Neural cell (in vitro differentiated cells): ENCODE data around the gene PCTP. TPM values are rescaled to one million over a fixed set of nuclear protein-coding genes. Genes with fewer than 3 reads are reported as not detected.

Source experiments
- H2AFZ ChIP-seq: fragments of 200-600, 300-800 bp; sonication (generic), shearing (Covaris generic); 2 replicates; pipeline ENCODE4 v1.6.0; 2014; ENCODE audit warnings: low read depth, mild to moderate bottlenecking, antibody characterized with exemption, low read length, moderate library complexity
- H3F3A ChIP-seq: fragments of 200-600 bp; shearing (Covaris generic); 2 replicates; pipeline ENCODE4 v1.6.1; 2016; ENCODE audit warnings: mild to moderate bottlenecking, moderate library complexity, mixed read lengths, antibody characterized with exemption, low read length; ENCODE audit not compliant: insufficient read depth, poor library complexity, severe bottlenecking
- H3K27ac ChIP-seq: fragments of 200-600, 300-800 bp; sonication (generic), shearing (Covaris generic); 2 replicates; pipeline ENCODE4 v1.5.1; 2014; ENCODE audit warnings: mild to moderate bottlenecking, low read length, moderate library complexity
- H3K27me3 ChIP-seq: fragments of 300-800, 200-600 bp; sonication (generic), shearing (Covaris generic); 2 replicates; pipeline ENCODE4 v1.6.0; 2014; ENCODE audit warnings: mild to moderate bottlenecking, low read depth, low read length, moderate library complexity; ENCODE audit not compliant: insufficient read depth
- H3K36me3 ChIP-seq: fragments of 300-800, 200-600 bp; sonication (generic), shearing (Covaris generic); 2 replicates; pipeline ENCODE4 v1.5.1; 2014; ENCODE audit warnings: mild to moderate bottlenecking, antibody characterized with exemption, low read length, moderate library complexity; ENCODE audit not compliant: insufficient read depth
- H3K4me2 ChIP-seq: fragments of 300-800, 200-600 bp; sonication (generic), shearing (Covaris generic); 2 replicates; pipeline ENCODE4 v1.6.0; 2014; ENCODE audit warnings: mild to moderate bottlenecking, low read length
- H3K4me3 ChIP-seq: fragments of 300-800, 200-600 bp; sonication (generic), shearing (Covaris generic); 2 replicates; pipeline ENCODE4 v1.5.1; 2014; ENCODE audit warnings: mild to moderate bottlenecking, low read length, moderate library complexity
- H3K79me2 ChIP-seq: fragments of 200-600 bp; shearing (Covaris generic); replicated peaks from 2 replicates; pipeline ENCODE4 v1.6.0; 2014; ENCODE audit warnings: mild to moderate bottlenecking, low read length, moderate library complexity; ENCODE audit not compliant: insufficient read depth
- H3K9ac ChIP-seq: fragments of 300-800, 200-600 bp; sonication (generic), shearing (Covaris generic); 2 replicates; pipeline ENCODE4 v1.6.1; 2016; ENCODE audit warnings: mild to moderate bottlenecking, low read length, mixed read lengths
- H3K9me2 ChIP-seq: fragments of 200-600 bp; shearing (Covaris generic); 2 replicates; pipeline ENCODE4 v1.6.1; 2016; ENCODE audit warnings: mild to moderate bottlenecking, low read length, mixed read lengths; ENCODE audit not compliant: insufficient read depth
- H3K9me3 ChIP-seq: fragments of 200-600, 300-800 bp; sonication (generic), shearing (Covaris generic); 2 replicates; pipeline ENCODE4 v1.6.1; 2016; ENCODE audit warnings: mild to moderate bottlenecking, mixed run types, low read length, moderate library complexity, mixed read lengths
- H4K20me1 ChIP-seq: fragments of 200-600 bp; shearing (Covaris generic); 2 replicates; pipeline ENCODE4 v1.6.1; 2016; ENCODE audit warnings: mild to moderate bottlenecking, mixed run types; ENCODE audit not compliant: insufficient read depth
- CTCF ChIP-seq: fragments of 450-650 bp; IDR thresholded peaks from 2 replicates; pipeline ENCODE4 v1.5.1; 2014; ENCODE audit warnings: antibody characterized with exemption, mild to moderate bottlenecking, moderate library complexity; ENCODE audit not compliant: poor library complexity, severe bottlenecking
- EP300 ChIP-seq: fragments of 450-650 bp; conservative IDR thresholded peaks from 2 replicates; pipeline ENCODE4 v1.6.1; 2014; ENCODE audit warnings: antibody characterized with exemption, mild to moderate bottlenecking, moderate library complexity; ENCODE audit not compliant: poor library complexity, severe bottlenecking
- EZH2 ChIP-seq: fragments of 200-600, 300-800 bp; shearing (Covaris generic), sonication (generic); IDR thresholded peaks from 2 replicates; pipeline ENCODE4 v1.6.1; 2014; ENCODE audit warnings: antibody characterized with exemption, low read length, borderline replicate concordance, mild to moderate bottlenecking; ENCODE audit not compliant: insufficient read depth, poor library complexity, severe bottlenecking
- MXI1 ChIP-seq: fragments of 450-650 bp; conservative IDR thresholded peaks from 2 replicates; pipeline ENCODE4 v1.6.1; 2014; ENCODE audit warnings: antibody characterized with exemption, mild to moderate bottlenecking; ENCODE audit not compliant: poor library complexity, severe bottlenecking
- POLR2AphosphoS5 ChIP-seq: IDR thresholded peaks from 2 replicates; pipeline ENCODE4 v1.6.1; 2012
- RAD21 ChIP-seq: fragments of 450-650 bp; conservative IDR thresholded peaks from 2 replicates; pipeline ENCODE4 v1.6.1; 2014; ENCODE audit warnings: antibody characterized with exemption, mild to moderate bottlenecking, moderate library complexity
- REST ChIP-seq: IDR thresholded peaks from 2 replicates; pipeline ENCODE4 v1.6.1; 2012; ENCODE audit warnings: borderline replicate concordance
- SMC3 ChIP-seq: fragments of 450-650 bp; conservative IDR thresholded peaks from 2 replicates; pipeline ENCODE4 v1.6.1; 2014; ENCODE audit warnings: antibody characterized with exemption, mild to moderate bottlenecking, moderate library complexity; ENCODE audit not compliant: poor library complexity
- TAF1 ChIP-seq: IDR thresholded peaks from 2 replicates; pipeline ENCODE4 v1.6.1; 2012; ENCODE audit warnings: low read depth
- polyA plus RNA-seq: library from polyadenylated mRNA; depleted of rRNA; stranded (reverse); fragments of >200 nt; gene quantifications from 2 replicates; pipeline ENCODE4 v1.2.3, GENCODE V29; 2014

The PCTP gene
- polyA plus RNA-seq, 1 donor from 2014 or later, result 3.9 TPM

- no peaks in the 10 kb centered on the region for H3K36me3 ChIP-seq
- H3K4me2 ChIP-seq, result no peak overlapping the region
- no peaks in the 10 kb centered on the region for H3K79me2 ChIP-seq
- H3K9me3 ChIP-seq, result no peaks in the 10 kb centered on the region
- H3K27ac ChIP-seq, result no peak overlapping the region
- no peak overlapping the region for H3K9ac ChIP-seq
- H4K20me1 ChIP-seq, result no peaks in the 10 kb centered on the region
- H3K4me3 ChIP-seq, result no peak overlapping the region
- TF ChIP-seq SMC3 (no peak), CTCF (no peak), POLR2AphosphoS5 (no peak), MXI1 (no peak), EZH2 (no peak), EP300 (no peak), TAF1 (no peak), RAD21 (no peak), REST (no peak)
- H3F3A ChIP-seq, result no peaks in the 10 kb centered on the region
- H3K27me3 ChIP-seq, result no peaks in the 10 kb centered on the region
- H3K9me2 ChIP-seq, result no peaks in the 10 kb centered on the region
- no peak overlapping the region for H2AFZ ChIP-seq
These were observed 22.0 kb upstream of the PCTP start for GRCh38 chr17:55728833-55729232.

GRCh38 chr17:55729484-55729883, 21.4 kb upstream of the PCTP start:
- no peaks in the 10 kb centered on the region for H3K36me3 ChIP-seq
- H3K9me3 ChIP-seq, result no peaks in the 10 kb centered on the region
- no peaks in the 10 kb centered on the region for H3K79me2 ChIP-seq
- H4K20me1 ChIP-seq, result no peaks in the 10 kb centered on the region
- no peak for TF ChIP-seq CTCF
- TF ChIP-seq EP300, result no peak
- no peak for TF ChIP-seq POLR2AphosphoS5
- TF ChIP-seq SMC3, result no peak
- TF ChIP-seq TAF1, result no peak
- no peak for TF ChIP-seq REST
- no peak for TF ChIP-seq EZH2
- no peak for TF ChIP-seq MXI1
- TF ChIP-seq RAD21, result no peak
- no peak overlapping the region for H3K27ac ChIP-seq
- H3K9me2 ChIP-seq, result no peaks in the 10 kb centered on the region
- H2AFZ ChIP-seq, result no peak overlapping the region
- no peaks in the 10 kb centered on the region for H3K27me3 ChIP-seq
- no peak overlapping the region for H3K4me2 ChIP-seq
- H3K9ac ChIP-seq, result no peak overlapping the region
- H3F3A ChIP-seq, result no peaks in the 10 kb centered on the region
- H3K4me3 ChIP-seq, result no peak overlapping the region
